Common myeloid progenitor, CD34-positive (primary cell): ENCODE results near the gene RBM28.

ENCODE experiments used
- CTCF ChIA-PET: fragments of 350-600 bp; sonication (Branson Sonifier 250); formaldehyde crosslinking; loops from one replicate; lab custom pipeline; 2021; ENCODE audit warnings: antibody characterized with exemption; lab: Charles Lee
- POLR2A ChIA-PET: fragments of 350-600 bp; sonication (Branson Sonifier 250); formaldehyde crosslinking; loops from one replicate; lab custom pipeline; 2021; ENCODE audit warnings: antibody characterized with exemption; lab: Charles Lee
- DNase-seq, 3 donors: peaks; one replicate each; pipeline versions ENCODE4 v3.0.0 to v3.0.0-alpha.2; 2013
- H3K27ac ChIP-seq, 2 experiments: 1 replicate in 1 of 2; 2 replicates in 1 of 2; pipeline ENCODE4 v1.7.0; 2013; ENCODE audit warnings: inconsistent platforms in 2 of 2, low read length in 2 of 2, mild to moderate bottlenecking in 2 of 2, low read depth in 1 of 2, moderate library complexity in 1 of 2; ENCODE audit not compliant: severe bottlenecking in 2 of 2, insufficient read depth in 1 of 2, poor library complexity in 1 of 2
- H3K27me3 ChIP-seq, 5 experiments: replicated peaks in 2 of 5; 1 replicate in 3 of 5; 2 replicates in 2 of 5; pipeline versions ENCODE4 v1.6.1 to v1.7.0; 2013; ENCODE audit warnings: low read length in 4 of 5, mild to moderate bottlenecking in 2 of 5, moderate library complexity in 2 of 5, inconsistent platforms in 1 of 5; ENCODE audit not compliant: insufficient read depth in 5 of 5, control insufficient read depth in 4 of 5
- H3K36me3 ChIP-seq, 4 experiments: 1 replicate in 2 of 4; 2 replicates in 2 of 4; pipeline versions ENCODE4 v1.6.1 to v1.7.0; 2013; ENCODE audit warnings: low read length in 3 of 4, control low read depth in 1 of 4, mild to moderate bottlenecking in 1 of 4; ENCODE audit not compliant: control insufficient read depth in 4 of 4, insufficient read depth in 4 of 4
- H3K4me1 ChIP-seq, 4 experiments: 1 replicate in 3 of 4; 2 replicates in 1 of 4; pipeline versions ENCODE4 v1.6.1 to v1.7.1; 2013; ENCODE audit warnings: low read length in 3 of 4, mild to moderate bottlenecking in 3 of 4, control low read depth in 1 of 4, inconsistent platforms in 1 of 4, moderate library complexity in 1 of 4; ENCODE audit not compliant: control insufficient read depth in 4 of 4, insufficient read depth in 4 of 4; ENCODE audit errors: control extremely low read depth in 1 of 4
- H3K4me3 ChIP-seq, 7 experiments: 1 replicate in 4 of 7; 2 replicates in 3 of 7; pipeline versions ENCODE4 v1.5.1 to v1.7.0; 2013; ENCODE audit warnings: mild to moderate bottlenecking in 7 of 7, low read length in 6 of 7, moderate library complexity in 6 of 7, inconsistent platforms in 2 of 7, low read depth in 2 of 7, control low read depth in 1 of 7; ENCODE audit not compliant: insufficient read depth in 4 of 7, control insufficient read depth in 1 of 7; ENCODE audit errors: extremely low read depth in 1 of 7
- H3K9me3 ChIP-seq, 5 experiments: 1 replicate in 4 of 5; 2 replicates in 1 of 5; pipeline versions ENCODE4 v1.6.1 to v1.7.1; 2013; ENCODE audit warnings: low read length in 4 of 5, mild to moderate bottlenecking in 2 of 5, inconsistent platforms in 1 of 5, low read depth in 1 of 5, moderate library complexity in 1 of 5; ENCODE audit not compliant: control insufficient read depth in 4 of 5, insufficient read depth in 2 of 5; ENCODE audit errors: control extremely low read depth in 1 of 5
- WGBS: methylation state at CpG from one replicate; pipeline ENCODE4 v1.1.5; 2013; ENCODE audit not compliant: insufficient coverage; 5-methylcytosine and 5-hydroxymethylcytosine counted together

The RBM28 gene

GRCh38 chr7:128389085-128389617, 45.4 kb upstream of the RBM28 start:
- Histone ChIP-seq H3K4me1 (peaks cover 4 to 44% (median 37%) of the 10 kb centered on the region in 4 experiments), H3K4me3 (no peak overlapping the region), H3K27me3 (no peaks in the 10 kb centered on the region), H3K27ac (no peak overlapping the region), H3K36me3 (peaks cover 0 to 18% (median 15%) of the 10 kb centered on the region in 4 experiments), H3K9me3 (peaks cover 0 to 2% (median 0%) of the 10 kb centered on the region in 5 experiments)
- ChIA-PET CTCF (interaction anchor here (1.1 to 67.2 kb wide), 7 partner anchors 3 to 71 kb away, joined by 3 to 1829 read pairs (median 4); partner anchors contain the start of genes IMPDH1, PRRT4 and RBM28), POLR2A (no interaction called here)
- DNase-seq = no peak
- 89% methylated on average over 1 of the region's 2 CpGs for WGBS

- WGBS = 83% methylated on average over 2 of the region's 3 CpGs
- ChIA-PET CTCF (interaction anchor here (1.1 to 67.2 kb wide), 6 partner anchors 2 to 68 kb away, joined by 3 to 1829 read pairs (median 222); partner anchors contain the start of genes IMPDH1, PRRT4 and RBM28), POLR2A (no interaction called here)
- no peak for DNase-seq
- Histone ChIP-seq H3K27me3 (no peaks in the 10 kb centered on the region), H3K4me1 (peaks cover 4 to 46% (median 37%) of the 10 kb centered on the region in 4 experiments), H3K9me3 (peaks cover 0 to 2% (median 0%) of the 10 kb centered on the region in 5 experiments), H3K36me3 (peaks cover 0 to 9% (median 8%) of the 10 kb centered on the region in 4 experiments), H3K27ac (no peak overlapping the region), H3K4me3 (no peak overlapping the region)
These were observed 44.4 kb upstream of the RBM28 start for GRCh38 chr7:128388145-128388485.

GRCh38 chr7:128387216-128388144, 43.8 kb upstream of the RBM28 start:
- DNase-seq = peak; percentile 63 to 74 (median 65)
- 49% methylated on average over 18 of the region's 24 CpGs for WGBS
- Histone ChIP-seq H3K27ac (no peak overlapping the region), H3K27me3 (no peaks in the 10 kb centered on the region), H3K4me3 (no peak overlapping the region), H3K36me3 (peaks cover 0 to 5% (median 3%) of the 10 kb centered on the region in 4 experiments), H3K9me3 (peaks cover 0 to 2% (median 0%) of the 10 kb centered on the region in 5 experiments), H3K4me1 (peaks cover 4 to 46% (median 37%) of the 10 kb centered on the region in 4 experiments)
- ChIA-PET CTCF (interaction anchor here (0.8 to 67.2 kb wide), 9 partner anchors 2 to 704 kb away, joined by 3 to 1829 read pairs (median 4); partner anchors contain the start of genes IMPDH1, PRRT4 and RBM28), POLR2A (no interaction called here)

- H3K27ac ChIP-seq = no peak overlapping the region
- H3K9me3 ChIP-seq = peaks cover 0 to 2% (median 0%) of the 10 kb centered on the region in 5 experiments
- 93% methylated on average over 3 of the region's 4 CpGs for WGBS
- peaks cover 4 to 40% (median 30%) of the 10 kb centered on the region in 4 experiments for H3K4me1 ChIP-seq
- POLR2A ChIA-PET = interaction anchor here (0.7 kb wide), 1 partner anchor 75 kb away, joined by 3 read pairs; no protein-coding TSS in a partner anchor
- H3K27me3 ChIP-seq = no peaks in the 10 kb centered on the region
- CTCF ChIA-PET = interaction anchor here (1.3 to 67.2 kb wide), 4 partner anchors 0 to 75 kb away, joined by 5 to 1829 read pairs (median 1134); partner anchors contain the start of genes IMPDH1, PRRT4 and RBM28
- peak in 1 of 3 donors; percentile 36 for DNase-seq
- H3K36me3 ChIP-seq = no peaks in the 10 kb centered on the region
- no peak overlapping the region for H3K4me3 ChIP-seq
These were observed 42.5 kb upstream of the RBM28 start for GRCh38 chr7:128385988-128386925.

- H3K27ac ChIP-seq = no peak overlapping the region
- WGBS = 81% methylated on average over 3 of the region's 7 CpGs
- DNase-seq = peak in 2 of 3 donors; percentile 77 to 88
- no peaks in the 10 kb centered on the region for H3K36me3 ChIP-seq
- ChIA-PET CTCF (interaction anchor here (0.8 to 67.2 kb wide), 4 partner anchors 1 to 56 kb away, joined by 3 to 1829 read pairs (median 1134); partner anchors contain the start of genes IMPDH1, PRRT4 and RBM28), POLR2A (no interaction called here)
- peaks cover 4 to 26% (median 16%) of the 10 kb centered on the region in 4 experiments for H3K4me1 ChIP-seq
- H3K9me3 ChIP-seq = peaks cover 0 to 2% (median 0%) of the 10 kb centered on the region in 5 experiments
- H3K4me3 ChIP-seq = no peak overlapping the region
- H3K27me3 ChIP-seq = no peaks in the 10 kb centered on the region
These were observed 41.0 kb upstream of the RBM28 start for GRCh38 chr7:128384726-128385125.

- ChIA-PET POLR2A (no interaction called here), CTCF (interaction anchor here (20.7 to 67.2 kb wide), 3 partner anchors 2 to 39 kb away, joined by 440 to 1829 read pairs (median 1829); partner anchors contain the start of genes IMPDH1, PRRT4 and RBM28)
- Histone ChIP-seq H3K9me3 (peaks cover 0 to 2% (median 0%) of the 10 kb centered on the region in 5 experiments), H3K27ac (no peak overlapping the region), H3K27me3 (no peaks in the 10 kb centered on the region), H3K4me1 (peaks cover 4 to 18% (median 11%) of the 10 kb centered on the region in 4 experiments), H3K36me3 (no peaks in the 10 kb centered on the region), H3K4me3 (no peak overlapping the region)
- 100% methylated on average over 1 of the region's 3 CpGs for WGBS
- DNase-seq = no peak
These were observed 40.1 kb upstream of the RBM28 start for GRCh38 chr7:128383776-128384175.
